Urothelium cell line (cell line): Measurements from ENCODE around the gene MBOAT2.

Source experiments
- DNase-seq: peaks from one replicate; pipeline ENCODE4 v3.0.0; 2011; ENCODE audit warnings: low spot score, mixed read lengths
- FAIRE-seq: peaks from 2 replicates; lab custom pipeline; 2011; peaks lifted over from hg19 to GRCh38; lab: Jason Lieb, UNC

MBOAT2 gene

GRCh38 chr2:9018109-9018508 lies 14.6 kb upstream of the MBOAT2 start:
- no peak for DNase-seq
- FAIRE-seq = no peak

GRCh38 chr2:9017411-9017810 lies 13.9 kb upstream of the MBOAT2 start:
- FAIRE-seq = no peak
- DNase-seq = no peak

- DNase-seq = no peak
- FAIRE-seq = no peak
These were observed 12.5 kb upstream of the MBOAT2 start for GRCh38 chr2:9015998-9016397.

GRCh38 chr2:9013403-9013802 lies 9.9 kb upstream of the MBOAT2 start:
- DNase-seq (no peak), FAIRE-seq (no peak)

GRCh38 chr2:9010866-9011265 lies 7.4 kb upstream of the MBOAT2 start:
- DNase-seq (no peak), FAIRE-seq (no peak)

- FAIRE-seq (no peak), DNase-seq (no peak)
These were observed 5.6 kb upstream of the MBOAT2 start for GRCh38 chr2:9008951-9009664.

GRCh38 chr2:9006368-9006767 lies 2.9 kb upstream of the MBOAT2 start:
- no peak for DNase-seq

GRCh38 chr2:9004338-9005204 lies 1.1 kb upstream of the MBOAT2 start:
- FAIRE-seq (no peak), DNase-seq (no peak)

More at GRCh38 chr2:9006368-9006767, 2.9 kb upstream of the MBOAT2 start:
- FAIRE-seq = no peak

GRCh38 chr2:9003366-9003615 lies 193 bp downstream of the MBOAT2 start:
- FAIRE-seq (no peak), DNase-seq (no peak)

GRCh38 chr2:9002637-9003365 lies 683 bp downstream of the MBOAT2 start:
- DNase-seq = no peak

GRCh38 chr2:9002313-9002636 lies 1.2 kb downstream of the MBOAT2 start:
- DNase-seq (no peak), FAIRE-seq (no peak)

More at GRCh38 chr2:9002637-9003365, 683 bp downstream of the MBOAT2 start:
- FAIRE-seq = peak; percentile 5

GRCh38 chr2:9001778-9002177 lies 1.7 kb downstream of the MBOAT2 start:
- no peak for DNase-seq
- FAIRE-seq = no peak

GRCh38 chr2:9001229-9001628 lies 2.3 kb downstream of the MBOAT2 start:
- peak; percentile 62 for FAIRE-seq

GRCh38 chr2:9000442-9000841 lies 3.0 kb downstream of the MBOAT2 start:
- FAIRE-seq (no peak), DNase-seq (no peak)

More at GRCh38 chr2:9001229-9001628, 2.3 kb downstream of the MBOAT2 start:
- no peak for DNase-seq

- no peak for FAIRE-seq
- DNase-seq = no peak
These were observed 3.7 kb downstream of the MBOAT2 start for GRCh38 chr2:8999797-9000196.

GRCh38 chr2:8999102-8999446 lies 4.4 kb downstream of the MBOAT2 start:
- DNase-seq (no peak), FAIRE-seq (no peak)

- FAIRE-seq (no peak), DNase-seq (no peak)
These were observed 4.9 kb downstream of the MBOAT2 start for GRCh38 chr2:8998418-8999101.

GRCh38 chr2:8997631-8998030 lies 5.9 kb downstream of the MBOAT2 start:
- FAIRE-seq = no peak

GRCh38 chr2:8997108-8997507 lies 6.4 kb downstream of the MBOAT2 start:
- FAIRE-seq (no peak), DNase-seq (no peak)

More at GRCh38 chr2:8997631-8998030, 5.9 kb downstream of the MBOAT2 start:
- DNase-seq = no peak

- FAIRE-seq = no peak
- DNase-seq = no peak
These were observed 7.5 kb downstream of the MBOAT2 start for GRCh38 chr2:8996006-8996405.

GRCh38 chr2:8994386-8994785 lies 9.1 kb downstream of the MBOAT2 start:
- DNase-seq (no peak), FAIRE-seq (no peak)
